Eye (tissue), 1 donor: ENCODE results near the gene CLIC3.

ENCODE experiments used
- DNase-seq: peaks from one replicate; pipeline ENCODE4 v3.0.0-alpha.2; 2015

The CLIC3 gene

DNA sequence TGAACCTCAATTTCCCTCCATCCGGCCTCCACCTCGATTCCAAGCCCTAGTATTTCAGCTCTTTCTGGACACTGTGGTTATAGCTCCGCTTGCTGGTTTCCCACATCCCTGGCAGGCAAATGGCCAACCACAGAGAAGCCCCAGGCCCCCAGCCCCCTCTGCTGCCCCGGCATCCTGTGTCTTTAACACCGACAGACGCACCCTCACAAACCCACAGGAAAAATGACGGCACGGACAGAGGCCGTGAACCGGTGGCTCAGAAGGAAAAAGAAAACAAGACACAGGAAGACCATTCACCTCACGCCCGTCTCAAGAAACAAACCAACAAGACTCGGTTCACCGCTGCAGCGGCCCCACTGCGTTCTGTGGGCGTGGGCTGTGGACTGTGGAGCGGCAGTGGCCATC lies 1.5 kb upstream of the CLIC3 start:
- DNase-seq = no peak

DNA sequence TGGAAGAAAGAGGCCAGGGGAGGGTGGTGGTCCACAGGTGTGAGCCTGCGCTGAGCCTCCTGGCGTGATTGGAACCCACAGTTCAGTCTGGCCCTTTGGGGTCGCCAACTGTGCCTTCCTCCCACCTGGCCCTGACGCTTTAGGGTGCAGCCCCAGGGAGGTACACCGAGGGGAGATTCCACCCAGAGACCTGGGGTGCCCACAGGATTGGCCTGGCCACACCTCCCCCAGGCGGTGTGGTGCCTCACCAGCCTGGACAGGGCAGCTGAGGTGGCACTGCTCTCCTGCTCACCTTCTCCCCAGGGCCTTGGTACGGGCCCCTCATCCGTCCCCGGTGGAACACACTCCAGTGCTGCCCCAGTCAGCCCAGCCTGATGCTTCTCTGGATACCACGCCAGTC lies 1.0 kb upstream of the CLIC3 start:
- no peak for DNase-seq

DNA sequence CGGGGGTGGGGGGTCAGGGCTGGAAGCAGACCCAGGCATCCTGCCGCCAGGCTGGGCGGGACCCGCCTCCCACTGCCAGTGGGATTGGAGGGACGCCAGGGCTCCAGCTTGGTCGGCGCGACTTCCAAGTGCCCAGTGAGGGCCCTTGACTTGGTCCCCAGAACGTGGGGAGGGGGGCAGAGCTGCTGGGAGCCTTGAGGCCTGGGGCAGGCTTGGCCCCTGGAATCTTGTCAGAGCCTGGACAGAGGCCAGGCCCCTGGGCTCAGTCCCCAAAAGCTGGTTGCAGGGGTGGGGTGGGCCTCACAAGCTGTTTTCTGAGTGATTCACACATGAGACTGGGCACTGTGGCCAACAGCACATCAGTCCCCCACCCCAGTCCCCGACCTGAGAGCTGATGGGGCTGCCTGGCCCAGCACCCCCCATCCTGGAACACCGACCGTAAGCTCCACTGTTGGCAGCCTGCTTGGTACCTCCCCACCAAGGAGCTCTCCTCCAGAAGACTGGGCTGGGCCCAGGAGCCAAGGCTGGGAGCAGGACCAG lies 526 bp downstream of the CLIC3 start:
- no peak for DNase-seq

DNA sequence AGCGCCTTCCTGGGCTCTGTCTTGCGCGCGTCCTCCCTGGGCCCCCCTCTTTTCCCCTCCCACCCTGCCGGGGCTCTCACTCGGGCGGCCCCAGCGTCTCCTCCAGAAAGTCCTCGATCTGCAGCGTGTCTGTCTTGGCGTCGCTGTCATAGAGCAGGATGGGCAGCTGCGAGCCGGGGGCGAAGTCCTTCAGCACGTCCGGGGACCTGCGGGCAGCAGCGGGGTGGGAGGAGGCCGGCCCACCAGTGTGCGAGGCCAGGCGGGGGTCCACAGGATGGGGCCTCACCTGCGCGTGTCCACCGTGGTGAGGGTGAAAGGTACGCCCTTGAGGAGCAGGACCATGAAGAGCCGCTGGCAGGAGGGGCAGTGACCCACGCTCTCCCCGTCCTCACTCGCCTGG lies 1.0 kb downstream of the CLIC3 start:
- DNase-seq = no peak

DNA sequence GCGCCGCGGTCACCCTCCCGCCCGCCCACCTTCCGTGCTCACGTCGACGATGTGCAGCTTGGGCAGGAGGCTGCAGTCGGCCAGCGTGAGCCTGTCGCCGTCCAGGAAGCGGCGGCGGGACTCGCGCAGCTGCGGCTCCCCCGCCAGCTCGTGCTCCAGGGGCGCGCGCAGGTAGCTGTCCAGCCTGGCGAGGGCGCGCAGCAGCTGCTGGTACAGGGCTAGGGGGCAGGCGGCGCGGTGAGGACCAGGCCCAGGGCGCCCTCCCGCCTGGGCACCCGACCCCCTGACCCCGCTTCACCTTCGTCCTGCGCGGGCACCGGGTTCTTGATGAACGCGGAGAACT lies 1.5 kb downstream of the CLIC3 start:
- no peak for DNase-seq

DNA sequence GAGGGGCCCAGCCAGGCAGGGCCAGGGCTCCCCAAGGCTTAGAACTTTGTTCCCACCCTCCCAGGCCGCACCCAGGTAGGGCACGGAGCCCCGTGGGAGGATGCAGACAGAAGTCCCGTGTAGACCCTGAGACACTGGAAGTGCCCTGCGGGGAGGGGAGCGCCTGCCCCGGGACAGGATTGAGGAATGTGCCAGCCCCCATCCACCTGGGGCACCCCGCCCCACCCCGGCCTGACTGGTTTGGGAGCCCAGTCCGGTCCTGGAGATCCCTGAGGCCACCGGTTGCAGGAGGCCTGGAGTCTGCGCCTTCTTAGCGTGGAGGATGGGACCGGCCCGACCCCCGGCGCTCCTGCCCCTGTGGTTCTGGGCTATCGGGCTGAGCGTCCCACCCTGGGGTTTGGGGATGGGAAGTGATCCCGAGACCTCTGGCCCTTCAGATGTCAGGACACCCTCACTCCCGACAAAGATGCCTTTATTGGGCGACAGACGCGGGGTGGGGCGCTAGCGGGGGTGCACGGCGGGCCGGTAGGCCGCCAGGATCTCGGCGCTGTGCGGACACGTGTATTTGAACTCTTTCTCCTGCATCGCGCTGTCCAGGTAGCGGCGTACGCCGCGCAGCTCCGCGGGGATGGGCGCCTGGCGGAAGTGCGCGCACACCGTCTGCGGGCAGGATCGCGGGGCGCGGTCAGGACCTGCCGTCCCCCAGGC lies 2.0 kb downstream of the CLIC3 start:
- DNase-seq = no peak

DNA sequence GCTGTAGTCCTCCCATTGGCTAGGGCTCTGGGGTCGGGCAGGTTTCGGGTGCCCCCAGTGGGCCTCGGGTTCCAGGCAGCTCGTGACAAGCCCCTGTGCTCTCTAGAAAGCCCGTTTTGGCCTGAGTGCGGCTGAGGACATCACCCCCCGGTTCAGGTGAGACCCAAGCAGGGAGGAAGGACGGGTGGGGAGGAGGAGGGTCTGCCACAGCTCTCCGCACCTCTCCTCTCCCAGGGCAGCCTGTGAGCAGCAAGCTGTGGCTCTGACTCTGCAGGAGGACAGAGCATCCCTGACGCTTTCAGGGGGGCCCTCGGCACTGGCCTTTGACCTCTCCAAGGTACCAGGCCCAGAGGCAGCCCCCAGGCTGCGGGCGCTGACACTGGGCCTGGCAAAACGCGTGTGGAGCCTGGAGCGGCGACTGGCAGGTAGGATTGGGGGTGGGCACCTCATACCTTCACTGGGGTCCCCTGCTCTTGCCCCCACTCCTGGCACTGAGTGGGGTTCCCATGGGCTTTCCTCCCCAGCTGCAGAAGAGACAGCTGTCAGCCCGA lies 3.5 kb downstream of the CLIC3 start:
- no peak for DNase-seq

DNA sequence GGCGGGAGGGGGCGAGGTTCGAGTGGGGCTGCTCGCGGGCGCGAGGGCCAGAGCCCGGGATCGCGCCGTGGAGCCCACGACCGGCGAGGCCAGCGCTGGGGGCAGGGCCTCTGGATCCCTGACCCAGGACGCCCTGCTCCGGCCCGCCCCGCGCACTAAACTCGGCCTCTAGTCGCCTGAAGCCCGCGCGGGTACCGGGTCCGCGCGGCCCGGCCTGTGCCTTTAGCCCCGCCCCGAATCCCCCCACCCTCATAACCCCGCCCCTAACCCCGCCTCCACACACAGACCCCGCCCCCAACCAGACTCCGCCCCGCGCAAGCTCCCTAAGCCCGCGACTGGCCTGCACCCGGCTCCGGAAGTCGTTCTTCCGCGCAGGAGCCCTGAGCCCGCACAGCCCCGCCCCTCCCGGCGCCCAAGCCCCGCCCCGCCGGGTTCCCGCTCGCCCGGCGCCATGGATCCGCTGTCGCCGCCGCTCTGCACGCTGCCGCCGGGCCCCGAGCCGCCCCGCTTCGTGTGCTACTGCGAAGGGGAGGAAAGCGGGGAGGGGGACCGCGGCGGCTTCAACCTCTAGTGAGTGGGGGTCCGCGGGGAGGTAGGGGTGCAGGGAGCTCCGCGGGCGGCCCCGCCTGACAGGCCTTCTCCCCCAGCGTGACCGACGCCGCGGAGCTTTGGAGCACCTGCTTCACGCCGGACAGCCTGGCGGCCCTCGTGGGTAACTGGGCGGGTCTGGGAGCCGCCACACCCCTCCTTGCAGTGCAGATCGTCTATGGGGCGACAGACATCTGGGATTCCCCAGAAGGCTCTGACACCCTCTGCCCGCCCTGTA lies 4.2 kb downstream of the CLIC3 start, which contains the start of gene PAXX:
Gene PAXX (plus strand): TSS at position 430 of the 826 bp plus-strand sequence. CDS start 22 bp downstream, at position 452.
- DNase-seq = peak; percentile 94

DNA sequence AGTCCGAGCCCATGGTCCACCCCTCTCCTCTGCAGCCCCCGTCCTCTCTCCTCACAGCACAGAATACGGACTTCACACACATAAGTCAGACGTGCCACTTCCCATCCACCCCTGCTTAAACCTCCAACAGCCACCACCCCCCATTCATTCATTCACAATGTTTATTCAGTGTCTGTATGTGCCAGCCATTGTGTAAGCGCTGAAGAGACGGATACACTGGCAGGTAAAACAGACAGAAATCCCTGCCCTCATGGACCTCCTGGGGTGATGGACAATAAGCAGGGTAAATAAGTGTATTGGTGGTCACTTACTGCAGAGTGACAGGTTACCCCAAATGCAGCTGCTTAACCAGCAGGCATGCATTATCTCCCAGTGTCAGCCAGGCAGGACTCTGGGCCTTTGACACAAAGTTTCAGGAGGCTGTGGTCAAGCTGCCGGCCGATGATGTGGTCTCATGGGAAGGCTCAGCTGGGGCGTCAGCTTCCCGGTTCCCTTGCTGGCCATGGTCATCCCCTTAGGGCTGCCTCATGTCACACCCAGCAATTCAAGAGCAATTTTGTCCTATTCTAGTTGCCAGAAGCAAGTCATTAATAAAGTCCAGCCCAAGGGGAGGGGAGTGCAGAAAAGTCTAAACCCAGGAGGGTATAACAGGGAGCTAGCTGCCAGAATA lies 6.0 kb downstream of the CLIC3 start:
- DNase-seq = no peak

DNA sequence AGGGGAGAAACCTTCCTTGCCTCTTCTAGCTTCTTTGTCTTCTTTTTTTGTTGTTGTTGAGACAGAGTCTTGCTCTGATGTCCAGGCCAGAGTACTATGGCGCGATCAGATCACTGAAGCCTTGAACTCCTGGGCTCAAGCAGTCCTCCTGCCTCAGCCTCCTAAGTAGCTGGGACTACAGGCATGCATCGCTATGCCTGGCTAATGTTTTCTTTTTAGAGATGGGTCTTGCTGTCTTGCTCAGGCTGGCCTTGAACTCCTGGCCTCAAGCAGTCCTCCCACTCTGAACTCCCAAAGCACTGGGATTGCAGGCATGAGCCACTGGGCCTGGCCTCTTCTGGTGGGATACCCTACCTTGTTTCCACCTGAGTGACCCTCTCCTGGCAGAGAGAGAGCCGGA lies 7.5 kb downstream of the CLIC3 start:
- DNase-seq = no peak

DNA sequence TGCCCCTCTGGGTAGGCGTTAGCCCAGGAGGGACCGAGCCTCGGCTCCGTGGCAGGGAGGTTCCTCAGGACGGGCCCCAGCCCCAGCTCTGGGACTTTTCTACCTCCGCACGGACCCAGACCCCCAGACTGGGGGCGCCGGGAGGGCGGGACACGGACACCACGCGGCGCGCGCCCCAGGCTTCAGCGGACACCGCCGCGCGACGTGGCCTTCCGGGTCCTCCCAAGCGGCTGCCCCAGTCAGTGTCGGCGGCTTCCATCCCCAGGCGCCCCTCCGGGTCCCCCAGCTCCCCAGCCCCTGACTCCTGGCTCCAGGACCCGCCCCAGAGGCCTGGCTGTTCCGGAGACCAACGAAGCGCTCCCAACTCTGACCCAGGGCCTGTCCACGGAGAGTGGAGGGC lies 10.5 kb downstream of the CLIC3 start:
- DNase-seq = no peak

DNA sequence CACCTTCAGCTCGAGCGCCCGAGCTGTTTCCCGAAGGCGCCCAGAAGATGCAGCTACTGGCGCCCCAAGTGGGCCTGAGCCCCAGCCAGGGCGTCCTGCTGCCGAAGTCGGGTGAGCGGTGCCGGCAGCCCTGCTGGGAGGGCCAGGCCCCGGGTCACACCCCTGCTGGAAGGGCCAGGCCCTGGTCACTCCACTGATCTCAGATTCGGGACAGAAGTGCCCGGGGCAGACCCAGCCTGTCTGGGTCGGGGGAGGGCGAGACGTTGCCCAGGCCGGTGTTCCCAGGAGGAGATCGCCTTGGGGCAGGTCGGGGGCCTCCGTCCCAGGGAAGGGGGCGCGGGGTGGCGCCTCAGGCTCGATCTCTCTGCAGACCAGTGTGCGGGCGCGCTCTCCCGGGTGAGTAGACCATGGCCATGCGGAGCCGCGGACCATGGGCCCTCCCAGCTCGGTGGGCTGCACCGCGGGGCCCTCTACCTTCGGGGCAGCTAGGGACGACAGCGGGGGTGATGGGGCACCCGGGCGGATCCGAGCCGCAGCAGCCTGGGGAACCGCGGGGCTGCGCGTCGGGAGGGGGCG lies 11.3 kb downstream of the CLIC3 start:
- DNase-seq = peak; percentile 34

DNA sequence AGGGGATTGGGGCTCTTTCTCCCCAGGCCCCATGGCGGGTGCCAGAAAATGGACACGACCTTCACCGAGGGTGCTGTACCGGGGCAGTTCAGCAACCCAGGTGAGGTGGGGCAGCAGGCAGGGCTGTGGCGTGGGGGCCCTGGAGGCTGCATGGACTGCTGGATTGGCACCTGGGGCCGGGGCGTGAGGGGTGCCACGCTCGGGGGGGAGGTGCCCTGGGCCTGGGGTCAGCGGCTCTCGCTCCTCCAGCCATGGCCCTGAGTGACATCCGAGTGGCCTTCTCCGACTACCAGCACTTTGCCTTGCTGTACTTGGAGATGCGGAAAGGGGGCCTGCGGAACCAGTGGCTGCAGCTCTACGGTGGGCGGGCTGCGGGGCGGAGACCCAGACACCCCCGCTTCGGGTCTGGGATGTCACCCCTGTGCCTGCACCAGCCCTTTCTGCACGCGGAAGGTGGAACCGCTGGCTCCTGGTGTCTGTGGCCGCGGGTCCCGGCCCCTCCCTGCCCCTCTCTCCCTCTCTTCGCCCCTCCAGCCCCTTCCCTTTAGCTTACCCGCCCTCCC lies 11.8 kb downstream of the CLIC3 start:
- no peak for DNase-seq

DNA sequence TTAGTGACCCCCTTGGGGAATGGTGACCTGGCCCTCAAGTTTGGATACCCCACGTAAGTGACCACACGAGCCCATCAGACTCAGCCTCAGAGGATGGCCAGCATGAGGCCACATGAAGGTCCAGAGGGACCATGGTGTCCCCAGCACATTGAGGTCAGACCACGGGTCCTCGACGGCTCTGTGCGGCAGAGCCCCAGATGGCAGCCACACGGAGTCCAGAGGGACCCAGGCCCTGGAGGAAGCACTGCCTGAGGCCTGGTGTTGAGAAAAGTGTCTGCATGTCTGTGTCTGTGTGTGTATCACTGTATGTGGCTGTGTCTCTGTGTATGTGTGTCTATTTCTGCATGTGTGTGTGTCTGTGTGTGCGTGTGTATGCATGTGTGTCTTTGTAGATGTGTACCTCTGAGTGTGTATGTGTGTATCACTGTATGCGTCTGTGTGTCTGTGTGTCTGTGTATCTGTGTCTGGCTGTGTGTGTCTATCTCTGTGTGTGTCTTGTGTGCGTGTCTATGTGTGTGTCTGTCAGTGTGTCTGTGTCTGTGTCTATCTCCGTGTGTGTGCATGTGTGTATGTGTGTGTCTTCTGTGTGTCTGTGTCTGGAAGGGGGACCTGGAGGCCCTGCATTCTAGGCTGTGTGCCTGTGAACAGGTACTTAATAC lies 12.6 kb downstream of the CLIC3 start:
- DNase-seq = no peak

DNA sequence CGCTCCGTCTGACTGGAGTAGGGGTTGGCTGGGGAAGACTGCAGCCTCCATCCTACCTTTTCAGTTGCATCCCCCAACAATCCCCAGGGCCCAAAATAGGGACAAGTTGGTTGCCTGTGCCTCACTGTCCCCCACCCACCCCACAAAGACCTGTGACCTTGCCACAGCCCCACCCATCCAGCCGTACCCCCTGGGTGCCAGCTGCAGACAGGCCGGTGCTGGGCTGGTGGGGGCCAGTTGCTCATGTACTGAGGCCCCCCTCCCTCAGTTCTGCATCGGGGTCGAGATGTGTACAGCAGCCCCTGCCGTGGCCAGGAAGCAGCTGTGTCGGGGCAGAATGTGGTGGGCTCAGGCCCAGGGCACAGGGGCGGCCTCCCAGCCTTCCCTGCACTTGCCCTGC lies 13.2 kb downstream of the CLIC3 start:
- DNase-seq = no peak

DNA sequence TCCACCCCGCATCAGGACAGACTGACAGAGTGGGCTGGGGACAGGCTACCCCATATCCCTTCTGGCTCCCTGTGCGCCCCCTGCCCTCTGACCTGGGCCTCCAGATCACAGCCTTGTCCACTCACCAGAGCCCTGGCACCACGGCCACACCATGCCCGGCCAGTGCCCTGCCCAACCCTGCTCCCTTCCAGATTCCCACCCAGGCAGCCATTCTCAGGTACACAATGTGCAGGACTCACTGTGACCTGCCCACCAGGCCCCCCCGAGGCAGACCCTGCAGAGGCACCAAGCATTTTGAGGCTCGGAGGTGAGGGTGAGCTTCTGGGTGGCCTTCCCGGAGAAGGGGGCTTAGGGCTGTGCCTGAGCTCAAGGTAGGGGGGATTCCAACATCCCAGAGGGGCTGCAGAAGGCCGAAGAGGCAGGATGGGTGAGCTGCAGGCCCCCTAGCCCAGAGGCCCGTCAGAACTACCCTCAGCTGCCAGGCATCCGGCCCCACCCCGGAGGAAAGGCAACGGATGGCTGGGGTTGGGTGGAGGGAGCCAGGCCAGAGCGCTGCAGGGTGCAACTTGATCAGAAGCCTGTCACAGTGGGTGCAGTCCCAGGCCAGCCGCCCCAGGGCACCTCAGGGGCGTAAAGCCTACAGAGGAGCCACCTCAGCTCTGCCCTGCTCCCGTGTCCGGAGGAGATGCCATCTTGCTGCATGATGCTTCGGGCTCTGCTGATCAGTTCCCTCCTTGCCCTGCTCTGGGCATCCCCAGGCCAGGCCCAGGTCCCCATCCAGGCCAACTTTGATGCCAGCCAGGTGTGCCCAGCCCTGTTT lies 13.9 kb downstream of the CLIC3 start, which contains the start of gene LCNL1:
Gene LCNL1 (plus strand): TSS at position 762 of the 820 bp plus-strand sequence. CDS start 594 bp downstream, outside the sequence.
- DNase-seq = no peak

DNA sequence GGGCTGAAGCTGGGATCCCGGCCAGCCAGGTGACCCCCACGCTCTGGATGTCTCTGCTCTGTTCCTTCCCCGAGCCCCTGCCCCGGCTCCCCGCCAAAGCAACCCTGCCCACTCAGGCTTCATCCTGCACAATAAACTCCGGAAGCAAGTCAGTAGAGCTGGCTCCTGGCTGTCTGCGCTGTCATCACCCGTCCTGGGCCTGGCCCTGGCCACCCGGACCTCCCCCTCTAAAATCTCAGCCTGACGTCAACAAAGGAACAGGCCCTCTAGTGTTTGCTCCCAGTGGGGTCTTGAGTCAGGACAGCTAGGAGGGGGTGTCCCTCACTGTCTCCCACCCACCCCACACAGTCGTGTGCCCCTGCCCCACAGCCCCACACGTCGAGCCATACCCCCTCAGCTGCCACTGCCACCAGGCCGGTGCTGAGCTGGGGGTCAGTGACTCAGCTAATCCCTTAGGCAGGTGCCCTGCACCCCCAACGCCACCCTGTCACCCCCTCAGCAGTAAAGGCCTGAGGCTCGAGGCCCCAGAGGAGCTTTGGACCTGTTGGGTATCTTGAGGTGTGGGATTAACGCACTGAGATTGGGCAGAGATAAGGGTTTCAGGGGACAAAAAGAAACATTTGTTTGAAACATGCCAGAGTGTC lies 14.7 kb downstream of the CLIC3 start:
- no peak for DNase-seq

DNA sequence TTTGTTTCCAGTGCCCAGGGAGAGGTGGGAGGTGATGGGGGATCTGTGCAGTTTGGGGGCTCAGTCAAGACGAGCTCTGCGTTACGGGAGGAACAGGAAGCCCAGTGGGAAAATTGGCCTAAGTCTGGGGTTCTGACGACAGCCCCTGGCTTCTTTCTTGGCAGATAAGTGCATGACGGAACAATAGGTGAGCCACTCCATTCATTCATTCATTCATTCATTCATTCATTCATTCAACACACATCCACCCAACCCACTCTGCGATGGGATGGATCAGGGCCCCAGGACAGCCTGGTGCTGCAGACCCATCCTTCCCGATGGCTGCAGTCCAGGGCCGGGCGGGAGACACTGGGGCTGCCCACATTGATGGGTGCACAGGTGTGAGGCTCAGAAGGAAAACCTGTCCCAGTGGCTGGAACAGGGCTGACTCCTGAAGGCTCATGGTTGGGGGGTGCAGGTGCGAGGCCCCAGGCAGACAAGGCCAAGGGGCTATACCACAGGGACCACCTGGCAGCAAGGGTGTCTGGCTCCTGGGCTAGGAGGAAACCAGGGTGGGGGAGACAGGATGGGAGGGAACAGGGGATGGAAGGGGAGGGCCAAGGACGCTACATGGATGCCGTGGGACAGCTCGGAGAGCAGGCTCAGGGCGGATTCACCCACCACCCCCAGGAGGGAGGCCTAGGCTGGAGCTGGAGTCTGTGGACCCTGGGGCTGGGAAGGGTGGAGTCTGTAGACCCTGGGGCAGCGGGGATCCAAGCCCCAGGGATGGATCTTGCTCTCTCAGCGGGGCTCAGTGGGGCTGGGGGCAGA lies 15.5 kb downstream of the CLIC3 start:
- DNase-seq = no peak

DNA sequence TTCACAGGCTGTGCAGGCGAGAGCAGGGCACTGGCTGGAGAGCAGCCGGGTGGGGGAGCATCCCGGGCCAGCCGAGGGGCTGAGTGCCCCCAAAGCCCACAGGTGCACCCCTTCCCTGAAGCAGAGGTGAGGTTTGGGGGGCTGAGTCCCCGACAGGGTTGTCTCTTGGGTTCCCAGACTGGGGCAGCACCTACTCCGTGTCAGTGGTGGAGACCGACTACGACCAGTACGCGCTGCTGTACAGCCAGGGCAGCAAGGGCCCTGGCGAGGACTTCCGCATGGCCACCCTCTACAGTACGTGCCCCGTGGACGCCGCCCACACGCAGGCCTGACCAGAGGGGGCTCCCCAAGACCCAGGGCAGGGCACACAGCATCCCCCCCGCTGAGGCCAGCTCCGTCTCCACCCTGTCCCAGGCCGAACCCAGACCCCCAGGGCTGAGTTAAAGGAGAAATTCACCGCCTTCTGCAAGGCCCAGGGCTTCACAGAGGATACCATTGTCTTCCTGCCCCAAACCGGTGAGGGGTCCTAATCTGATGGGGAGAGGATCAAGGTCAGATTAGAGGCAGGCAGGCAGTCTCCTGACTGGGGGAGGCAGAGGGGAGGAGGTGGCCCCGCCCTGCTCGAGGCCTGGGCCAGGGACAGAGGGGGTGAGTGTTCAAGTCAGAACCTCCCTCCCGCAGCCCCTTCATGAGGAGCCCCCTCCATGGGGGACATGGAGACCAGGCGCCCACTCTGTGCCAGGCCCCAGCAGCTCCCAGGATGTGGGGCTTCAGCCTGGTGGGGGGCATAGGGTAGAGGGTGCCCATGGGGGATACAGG lies 16.4 kb downstream of the CLIC3 start:
- no peak for DNase-seq
